Measurements from ENCODE around the gene FRMPD4.

DNA sequence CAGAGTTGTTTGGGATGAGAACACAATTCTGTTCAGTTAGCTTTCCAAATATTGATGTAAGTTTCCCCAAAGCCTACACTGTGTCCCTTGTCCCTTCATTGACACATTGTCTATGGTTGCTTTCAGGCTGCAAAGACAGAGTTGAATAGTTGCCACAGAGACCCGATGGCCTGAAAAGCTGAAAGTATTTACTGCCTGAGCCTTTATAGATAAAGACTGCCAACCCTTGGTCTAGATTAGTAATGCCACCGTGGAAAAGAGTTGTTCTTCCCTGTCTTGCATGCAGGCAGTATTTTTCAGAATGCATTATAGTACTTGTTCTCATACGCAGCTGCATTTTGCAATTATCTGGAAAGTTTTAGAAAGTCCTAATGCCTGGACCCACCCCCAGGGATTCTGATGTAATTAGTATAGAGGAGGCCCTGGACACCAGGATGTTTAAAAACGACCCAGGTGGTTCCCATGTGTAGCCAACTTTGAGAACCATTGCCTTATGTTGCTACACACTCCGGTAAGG lies 180.8 kb downstream of the FRMPD4 start:
- TF ChIP-seq GATA2 (IDR thresholded peaks at IDR 0.05; ENCODE audit: low read depth, low read length): no peak
- TF ChIP-seq GATA3 (IDR thresholded peaks at IDR 0.05; ENCODE audit: low read depth, low read length): no peak

Data from SH-SY5Y (cell line).